ENCODE data around the gene ELFN1.

Gene ELFN1

GRCh38 chr7:1736830-1737229 is 66.8 kb downstream of the ELFN1 start:
- DNase-seq (ENCODE audit: low read depth) = no peak

GRCh38 chr7:1737523-1737922 is 67.4 kb downstream of the ELFN1 start:
- TF ChIP-seq, protein P1, sequence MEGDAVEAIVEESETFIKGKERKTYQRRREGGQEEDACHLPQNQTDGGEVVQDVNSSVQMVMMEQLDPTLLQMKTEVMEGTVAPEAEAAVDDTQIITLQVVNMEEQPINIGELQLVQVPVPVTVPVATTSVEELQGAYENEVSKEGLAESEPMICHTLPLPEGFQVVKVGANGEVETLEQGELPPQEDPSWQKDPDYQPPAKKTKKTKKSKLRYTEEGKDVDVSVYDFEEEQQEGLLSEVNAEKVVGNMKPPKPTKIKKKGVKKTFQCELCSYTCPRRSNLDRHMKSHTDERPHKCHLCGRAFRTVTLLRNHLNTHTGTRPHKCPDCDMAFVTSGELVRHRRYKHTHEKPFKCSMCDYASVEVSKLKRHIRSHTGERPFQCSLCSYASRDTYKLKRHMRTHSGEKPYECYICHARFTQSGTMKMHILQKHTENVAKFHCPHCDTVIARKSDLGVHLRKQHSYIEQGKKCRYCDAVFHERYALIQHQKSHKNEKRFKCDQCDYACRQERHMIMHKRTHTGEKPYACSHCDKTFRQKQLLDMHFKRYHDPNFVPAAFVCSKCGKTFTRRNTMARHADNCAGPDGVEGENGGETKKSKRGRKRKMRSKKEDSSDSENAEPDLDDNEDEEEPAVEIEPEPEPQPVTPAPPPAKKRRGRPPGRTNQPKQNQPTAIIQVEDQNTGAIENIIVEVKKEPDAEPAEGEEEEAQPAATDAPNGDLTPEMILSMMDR (conservative IDR thresholded peaks at IDR 0.05; ENCODE audit: low read length) = no peak
- no peak overlapping the region for H3K4me3 ChIP-seq (ENCODE audit: low read length)
- DNase-seq (ENCODE audit: low read depth) = no peak

More at GRCh38 chr7:1736830-1737229, 66.8 kb downstream of the ELFN1 start:
- no peak overlapping the region for H3K4me3 ChIP-seq (ENCODE audit: low read length)
- TF ChIP-seq, protein P1 (conservative IDR thresholded peaks at IDR 0.05; ENCODE audit: low read length) = no peak

DNA sequence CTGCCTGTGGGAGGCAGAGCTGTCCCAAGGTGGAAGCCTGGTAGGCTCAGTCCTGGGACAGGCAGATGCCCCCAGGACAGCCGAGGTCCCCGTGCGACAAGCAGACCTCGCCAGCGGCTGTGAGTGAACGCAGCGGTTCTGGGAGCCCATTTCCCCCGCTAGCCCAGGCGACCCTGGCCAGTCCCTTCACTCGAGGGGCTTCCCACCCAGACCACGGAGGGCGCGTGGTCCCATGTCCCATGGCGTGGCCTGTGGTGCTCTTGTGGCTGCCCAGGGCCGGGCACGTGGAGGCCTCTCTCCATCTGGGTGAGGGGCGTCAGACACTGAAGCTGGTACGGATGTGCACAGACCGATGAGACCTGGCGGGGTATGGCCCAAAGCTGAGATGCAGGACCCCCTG is 67.9 kb downstream of the ELFN1 start:
- no peak for DNase-seq (ENCODE audit: low read depth)
- TF ChIP-seq, protein P1 (conservative IDR thresholded peaks at IDR 0.05; ENCODE audit: low read length) = no peak
- no peak overlapping the region for H3K4me3 ChIP-seq (ENCODE audit: low read length)

GRCh38 chr7:1738511-1738910 is 68.4 kb downstream of the ELFN1 start:
- DNase-seq (ENCODE audit: low read depth) = no peak
- TF ChIP-seq, protein P1 (conservative IDR thresholded peaks at IDR 0.05; ENCODE audit: low read length) = no peak
- H3K4me3 ChIP-seq (ENCODE audit: low read length) = no peak overlapping the region

DNA sequence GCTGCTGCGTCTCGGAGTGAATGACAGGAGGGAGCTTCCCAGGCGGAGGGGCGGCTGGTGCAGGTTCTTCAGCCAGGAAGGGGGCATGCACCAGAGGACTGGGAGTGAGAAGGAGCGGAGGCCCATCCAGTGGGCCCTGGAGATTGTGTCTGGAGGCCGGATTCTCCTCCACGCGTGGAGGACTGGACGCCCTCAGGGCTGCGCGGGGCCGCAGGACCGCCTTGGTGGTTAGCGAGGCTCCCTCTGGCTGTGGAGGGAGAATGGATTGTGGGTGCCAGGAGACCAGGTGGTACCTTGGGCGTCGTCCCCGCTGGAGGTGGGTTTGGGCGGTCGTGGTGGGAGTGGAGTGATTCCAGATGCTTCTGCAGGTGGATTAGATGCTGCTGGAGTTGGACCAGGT is 68.9 kb downstream of the ELFN1 start:
- H3K4me3 ChIP-seq (ENCODE audit: low read length) = no peak overlapping the region
- TF ChIP-seq, protein P1 (conservative IDR thresholded peaks at IDR 0.05; ENCODE audit: low read length) = no peak
- no peak for DNase-seq (ENCODE audit: low read depth)

GRCh38 chr7:1739593-1739992 is 69.5 kb downstream of the ELFN1 start:
- TF ChIP-seq, protein P1 (conservative IDR thresholded peaks at IDR 0.05; ENCODE audit: low read length) = no peak
- no peak for DNase-seq (ENCODE audit: low read depth)
- no peak overlapping the region for H3K4me3 ChIP-seq (ENCODE audit: low read length)

DNA sequence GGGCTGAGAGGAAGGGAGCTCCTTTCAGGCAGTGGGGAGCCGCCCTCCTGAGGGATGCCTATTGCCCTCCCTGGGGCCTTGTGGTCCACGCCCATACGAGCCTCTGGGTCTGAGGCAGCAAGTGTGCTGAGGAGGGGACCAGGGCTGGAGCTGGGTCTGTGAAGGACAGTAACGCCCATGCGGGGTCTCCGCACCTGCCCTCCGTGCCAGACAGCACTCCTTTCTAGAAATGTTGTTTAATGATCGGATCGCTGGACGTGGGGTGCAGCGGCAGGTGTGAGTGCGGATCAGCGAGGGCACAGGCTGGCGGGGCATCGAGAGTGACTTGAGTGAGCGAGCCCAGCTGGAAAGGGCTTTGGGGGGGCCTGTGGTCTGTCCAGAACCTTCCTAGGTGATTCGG is 70.1 kb downstream of the ELFN1 start:
- H3K4me3 ChIP-seq (ENCODE audit: low read length) = no peak overlapping the region
- TF ChIP-seq, protein P1 (conservative IDR thresholded peaks at IDR 0.05; ENCODE audit: low read length) = no peak
- DNase-seq (ENCODE audit: low read depth) = no peak

Data from AG10803 (cell line).